ENCODE measurements around the gene RREB1.

RREB1 gene

GRCh38 chr6:7185561-7185960 is 77.8 kb downstream of the RREB1 start:
- in situ Hi-C loops (cut with MboI; ENCODE audit: low sequenced_read_pairs): no loop called here

GRCh38 chr6:7188492-7188891 is 80.7 kb downstream of the RREB1 start:
- in situ Hi-C loops (cut with MboI; ENCODE audit: low sequenced_read_pairs): no loop called here

GRCh38 chr6:7189101-7189758 is 81.5 kb downstream of the RREB1 start:
- in situ Hi-C loops (cut with MboI; ENCODE audit: low sequenced_read_pairs): no loop called here

- in situ Hi-C loops (cut with MboI; ENCODE audit: low sequenced_read_pairs): no loop called here
Observed at GRCh38 chr6:7190791-7191190, 83.0 kb downstream of the RREB1 start.

GRCh38 chr6:7193122-7193521 is 85.4 kb downstream of the RREB1 start:
- in situ Hi-C loops (cut with MboI; ENCODE audit: low sequenced_read_pairs): no loop called here

GRCh38 chr6:7194657-7195056 is 86.9 kb downstream of the RREB1 start:
- in situ Hi-C loops (cut with MboI; ENCODE audit: low sequenced_read_pairs): no loop called here

GRCh38 chr6:7195339-7196018 is 87.7 kb downstream of the RREB1 start:
- in situ Hi-C loops (cut with MboI; ENCODE audit: low sequenced_read_pairs): no loop called here

- in situ Hi-C loops (cut with MboI; ENCODE audit: low sequenced_read_pairs): no loop called here
Observed at GRCh38 chr6:7196019-7196402, 88.2 kb downstream of the RREB1 start.

GRCh38 chr6:7196685-7197283 is 89.0 kb downstream of the RREB1 start:
- in situ Hi-C loops (cut with MboI; ENCODE audit: low sequenced_read_pairs): no loop called here

- in situ Hi-C loops (cut with MboI; ENCODE audit: low sequenced_read_pairs): no loop called here
Observed at GRCh38 chr6:7197747-7198146, 90.0 kb downstream of the RREB1 start.

GRCh38 chr6:7198833-7199800 is 91.4 kb downstream of the RREB1 start:
- in situ Hi-C loops (cut with MboI; ENCODE audit: low sequenced_read_pairs): no loop called here

- in situ Hi-C loops (cut with MboI; ENCODE audit: low sequenced_read_pairs): no loop called here
Observed at GRCh38 chr6:7200598-7201443, 93.1 kb downstream of the RREB1 start.

- in situ Hi-C loops (cut with MboI; ENCODE audit: low sequenced_read_pairs): no loop called here
Observed at GRCh38 chr6:7201444-7201731, 93.6 kb downstream of the RREB1 start.

GRCh38 chr6:7201732-7202541 is 94.2 kb downstream of the RREB1 start:
- in situ Hi-C loops (cut with MboI; ENCODE audit: low sequenced_read_pairs): no loop called here

GRCh38 chr6:7202950-7203349 is 95.2 kb downstream of the RREB1 start:
- in situ Hi-C loops (cut with MboI; ENCODE audit: low sequenced_read_pairs): no loop called here

GRCh38 chr6:7203939-7204338 is 96.2 kb downstream of the RREB1 start:
- in situ Hi-C loops (cut with MboI; ENCODE audit: low sequenced_read_pairs): no loop called here

GRCh38 chr6:7204726-7205125 is 97.0 kb downstream of the RREB1 start:
- in situ Hi-C loops (cut with MboI; ENCODE audit: low sequenced_read_pairs): no loop called here

GRCh38 chr6:7207720-7208119 is 100.0 kb downstream of the RREB1 start:
- in situ Hi-C loops (cut with MboI; ENCODE audit: low sequenced_read_pairs): no loop called here

GRCh38 chr6:7213416-7213815 is 105.7 kb downstream of the RREB1 start:
- in situ Hi-C loops (cut with MboI; ENCODE audit: low sequenced_read_pairs): no loop called here

GRCh38 chr6:7214468-7214867 is 106.7 kb downstream of the RREB1 start:
- in situ Hi-C loops (cut with MboI; ENCODE audit: low sequenced_read_pairs): no loop called here

Measured in HL-60/S4 treated with retinoic acid at 250 ng/mL for 4 days and 3 days (cell line).